HG03432 (cell line): ENCODE measurements around the gene ROMO1.
"Not testable (repeated sequence)": the region's sequence is repeated elsewhere in the genome, so short reads cannot be mapped to it uniquely, and the experiment has no call there.

Experiments
- ATAC-seq: cut with Tn5 transposase; IDR thresholded peaks from one replicate; pipeline ENCODE4 v1.9.1; 2021; ENCODE audit warnings: mild to moderate bottlenecking, moderate library complexity; ENCODE audit not compliant: unreplicated experiment

Gene ROMO1

GRCh38 chr20:35709259-35709658, 10.1 kb downstream of the ROMO1 start:
- ATAC-seq = no peak

- no peak for ATAC-seq
These were observed 10.8 kb downstream of the ROMO1 start for GRCh38 chr20:35710039-35710438.

- no peak for ATAC-seq
These were observed 11.8 kb downstream of the ROMO1 start for GRCh38 chr20:35710884-35711587.

- no peak for ATAC-seq
These were observed 12.5 kb downstream of the ROMO1 start for GRCh38 chr20:35711588-35712209.

GRCh38 chr20:35713120-35713519, 13.9 kb downstream of the ROMO1 start:
- ATAC-seq = not testable (repeated sequence)

GRCh38 chr20:35714127-35714526, 14.9 kb downstream of the ROMO1 start:
- ATAC-seq = no peak

GRCh38 chr20:35715652-35716051, 16.4 kb downstream of the ROMO1 start:
- no peak for ATAC-seq

GRCh38 chr20:35716330-35716729, 17.1 kb downstream of the ROMO1 start:
- no peak for ATAC-seq

- not testable (repeated sequence) for ATAC-seq
These were observed 19.1 kb downstream of the ROMO1 start for GRCh38 chr20:35718321-35718720.

- no peak for ATAC-seq
These were observed 19.9 kb downstream of the ROMO1 start for GRCh38 chr20:35718972-35719635.

- no peak for ATAC-seq
These were observed 20.5 kb downstream of the ROMO1 start for GRCh38 chr20:35719717-35720116.

GRCh38 chr20:35720165-35721123, 21.2 kb downstream of the ROMO1 start:
- ATAC-seq = no peak

GRCh38 chr20:35721219-35721618, 22.0 kb downstream of the ROMO1 start:
- no peak for ATAC-seq

GRCh38 chr20:35721621-35722020, 22.4 kb downstream of the ROMO1 start:
- ATAC-seq = no peak

- not testable (repeated sequence) for ATAC-seq
These were observed 24.1 kb downstream of the ROMO1 start for GRCh38 chr20:35723275-35723639.

- ATAC-seq = not testable (repeated sequence)
These were observed 24.6 kb downstream of the ROMO1 start for GRCh38 chr20:35723652-35724320.

GRCh38 chr20:35724321-35725230, 25.4 kb downstream of the ROMO1 start:
- ATAC-seq = no peak

GRCh38 chr20:35726842-35727711, 27.9 kb downstream of the ROMO1 start:
- ATAC-seq = no peak
